GM23338 (cell line): ENCODE data around the gene HELQ. TPM values are rescaled to one million over a fixed set of nuclear protein-coding genes. Genes with fewer than 3 reads are reported as not detected.

Source experiments
- ATAC-seq: fragments of 200-7000 bp; cut with Tn5 transposase; 3 replicates; pipeline ENCODE4 v1.9.1; 2020
- DNase-seq: peaks from one replicate; pipeline ENCODE4 v3.0.0-alpha.2; 2015; ENCODE audit warnings: low spot score
- H2AFZ ChIP-seq: fragments of 200-600 bp; sonication (generic); 2 replicates; pipeline ENCODE4 v1.8.0; 2016; ENCODE audit warnings: antibody characterized with exemption, mild to moderate bottlenecking, moderate library complexity
- H3F3A ChIP-seq: fragments of 200-600 bp; sonication (generic); replicated peaks from 2 replicates; pipeline ENCODE4 v1.8.0; 2017; ENCODE audit warnings: antibody characterized with exemption, mixed run types, low read depth
- H3K27ac ChIP-seq: fragments of 200-600 bp; sonication (generic); 2 replicates; pipeline ENCODE4 v1.6.1; 2016; ENCODE audit warnings: low read depth
- H3K27me3 ChIP-seq: fragments of 200-600 bp; sonication (generic); 2 replicates; pipeline ENCODE4 v1.8.0; 2016; ENCODE audit warnings: mild to moderate bottlenecking, mixed run types, moderate library complexity; ENCODE audit not compliant: insufficient read depth
- H3K36me3 ChIP-seq: fragments of 200-600 bp; sonication (generic); 2 replicates; pipeline ENCODE4 v1.8.0; 2016; ENCODE audit warnings: mild to moderate bottlenecking; ENCODE audit not compliant: insufficient read depth
- H3K4me1 ChIP-seq: fragments of 200-600 bp; sonication (generic); 2 replicates; pipeline ENCODE4 v1.8.0; 2016; ENCODE audit warnings: mild to moderate bottlenecking, moderate library complexity; ENCODE audit not compliant: insufficient read depth
- H3K4me2 ChIP-seq: fragments of 200-600 bp; sonication (generic); 2 replicates; pipeline ENCODE4 v1.7.1; 2017; ENCODE audit warnings: mixed run types
- H3K4me3 ChIP-seq: fragments of 200-600 bp; sonication (generic); 2 replicates; pipeline ENCODE4 v1.6.1; 2016; ENCODE audit warnings: mixed run types
- H3K79me2 ChIP-seq: fragments of 200-600 bp; sonication (generic); replicated peaks from 2 replicates; pipeline ENCODE4 v1.8.0; 2017; ENCODE audit warnings: mild to moderate bottlenecking; ENCODE audit not compliant: insufficient read depth
- H3K9me2 ChIP-seq: fragments of 200-600 bp; sonication (generic); 2 replicates; pipeline ENCODE4 v1.8.0; 2017; ENCODE audit not compliant: insufficient read depth
- H4K20me1 ChIP-seq: fragments of 200-600 bp; sonication (generic); replicated peaks from 2 replicates; pipeline ENCODE4 v1.8.0; 2017; ENCODE audit warnings: mild to moderate bottlenecking; ENCODE audit not compliant: insufficient read depth
- H3K27ac Mint-ChIP-seq: 2 replicates; pipeline ENCODE4 v1.8.0; 2020; ENCODE audit warnings: inconsistent platforms, mild to moderate bottlenecking, moderate library complexity, mixed read lengths
- H3K27me3 Mint-ChIP-seq: 3 replicates; pipeline ENCODE4 v1.8.0; 2022; ENCODE audit warnings: low read depth, mild to moderate bottlenecking, moderate library complexity, mixed read lengths, inconsistent platforms; ENCODE audit not compliant: insufficient read depth, poor library complexity
- H3K36me3 Mint-ChIP-seq: 3 replicates; pipeline ENCODE4 v1.8.0; 2021; ENCODE audit warnings: low read depth, mild to moderate bottlenecking, inconsistent platforms, moderate library complexity, mixed read lengths
- H3K4me1 Mint-ChIP-seq: 3 replicates; pipeline ENCODE4 v1.8.0; 2020; ENCODE audit warnings: mild to moderate bottlenecking, inconsistent platforms, mixed read lengths
- H3K4me3 Mint-ChIP-seq: 3 replicates; pipeline ENCODE4 v1.8.0; 2021; ENCODE audit warnings: moderate library complexity, mild to moderate bottlenecking, inconsistent platforms, mixed read lengths
- H3K9me3 Mint-ChIP-seq: 3 replicates; pipeline ENCODE4 v1.8.0; 2020; ENCODE audit warnings: moderate library complexity, mild to moderate bottlenecking, inconsistent platforms, mixed read lengths
- CREB1 ChIP-seq: fragments of 250-450 bp; sonication (Bioruptor Pico); IDR thresholded peaks from 2 replicates; pipeline ENCODE4 v1.5.0; 2020; ENCODE audit warnings: low read depth, mild to moderate bottlenecking, moderate library complexity
- EZH2 ChIP-seq: fragments of 200-600 bp; sonication (generic); IDR thresholded peaks from one replicate; pipeline ENCODE4 v1.8.0; 2017; ENCODE audit warnings: antibody characterized with exemption, mild to moderate bottlenecking, low read depth; ENCODE audit not compliant: unreplicated experiment
- JUNB ChIP-seq: IDR thresholded peaks from one replicate; pipeline ENCODE4 v1.6.1; 2016; ENCODE audit warnings: antibody characterized with exemption; ENCODE audit not compliant: unreplicated experiment
- NANOG ChIP-seq: IDR thresholded peaks from 2 replicates; pipeline ENCODE4 v1.6.1; 2016; ENCODE audit warnings: antibody characterized with exemption, borderline replicate concordance
- POLR2AphosphoS5 ChIP-seq: IDR thresholded peaks from 2 replicates; pipeline ENCODE4 v1.6.1; 2016; ENCODE audit warnings: antibody characterized with exemption, low read depth
- STAT1 ChIP-seq: IDR thresholded peaks from one replicate; pipeline ENCODE4 v1.6.1; 2016; ENCODE audit warnings: antibody characterized with exemption; ENCODE audit not compliant: unreplicated experiment
- ZNF114 ChIP-seq: fragments of 250-450 bp; sonication (Bioruptor Pico); IDR thresholded peaks from 2 replicates; pipeline ENCODE4 v1.5.0; 2020; ENCODE audit warnings: mild to moderate bottlenecking, moderate library complexity
- ZNF331 ChIP-seq: fragments of 250-450 bp; sonication (Bioruptor Pico); IDR thresholded peaks from 2 replicates; pipeline ENCODE4 v1.5.0; 2020; ENCODE audit warnings: low read depth, mild to moderate bottlenecking, moderate library complexity
- polyA plus RNA-seq: library from polyadenylated mRNA; unstranded; fragments of >200 nt; fragmentation: Nextera tagmentation; extraction: Ambion mirVana; gene quantifications from 2 replicates; pipeline ENCODE4 v1.2.1, GENCODE V29; 2016
- total RNA-seq: library from RNA; depleted of rRNA; stranded (reverse); fragments of >200 nt; shearing (Covaris generic); gene quantifications from 2 replicates; pipeline ENCODE4 v1.2.3, GENCODE V29; 2014
- TF ChIP-seq, protein P1 (sequence below): IDR thresholded peaks from one replicate; pipeline ENCODE4 v1.6.1; 2018; ENCODE audit warnings: antibody characterized with exemption; ENCODE audit not compliant: unreplicated experiment
- TF ChIP-seq, protein P2 (sequence below): fragments of 250-450 bp; sonication (Bioruptor Pico); IDR thresholded peaks from 2 replicates; pipeline ENCODE4 v1.5.0; 2020; ENCODE audit warnings: mild to moderate bottlenecking, moderate library complexity
- TF ChIP-seq, protein P3 (sequence below), 2 experiments: fragments of 200-600 bp in 1 of 2; sonication (generic) in 1 of 2; conservative IDR thresholded peaks; 2 replicates each; pipeline versions ENCODE4 v1.5.1 to v1.6.1; 2016 to 2017; ENCODE audit warnings: antibody characterized with exemption in 2 of 2, low read depth in 2 of 2, mild to moderate bottlenecking in 2 of 2, moderate library complexity in 1 of 2
- TF ChIP-seq, protein P4 (sequence below): IDR thresholded peaks from 2 replicates; pipeline ENCODE4 v1.6.1; 2016; ENCODE audit warnings: antibody characterized with exemption

Gene HELQ
- total and polyA plus RNA-seq, 2 experiments from 2014 or later, result 6.8 to 8.1 TPM

DNA sequence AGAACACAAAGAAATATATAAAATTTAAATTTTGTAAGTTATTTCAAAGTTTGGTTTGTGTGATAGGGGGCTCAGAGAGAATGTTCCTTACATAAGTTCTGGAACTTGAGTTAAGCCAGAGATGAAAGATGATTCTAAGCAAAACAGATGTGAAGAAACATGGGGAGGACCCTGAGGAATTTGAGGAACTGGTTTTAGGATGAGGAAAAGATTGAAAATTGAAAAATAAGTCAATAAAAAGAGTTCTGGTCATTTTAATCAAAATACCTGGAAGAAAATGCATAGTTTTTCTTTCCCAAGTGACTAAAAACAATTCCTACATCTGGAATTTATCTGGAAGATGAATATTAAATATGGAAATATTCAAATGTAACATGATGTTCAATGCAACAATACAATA is 37.4 kb downstream of the HELQ start:
- no peak overlapping the region for H3K27ac ChIP-seq
- peaks cover 8% of the 10 kb centered on the region; the same call in 2 of the 3 replicates for H3K36me3 Mint-ChIP-seq
- DNase-seq (no peak), ATAC-seq (no peak)
- no peaks in the 10 kb centered on the region for H3K79me2 ChIP-seq
- no peaks in the 10 kb centered on the region for H3K4me1 Mint-ChIP-seq
- TF ChIP-seq, protein P1, sequence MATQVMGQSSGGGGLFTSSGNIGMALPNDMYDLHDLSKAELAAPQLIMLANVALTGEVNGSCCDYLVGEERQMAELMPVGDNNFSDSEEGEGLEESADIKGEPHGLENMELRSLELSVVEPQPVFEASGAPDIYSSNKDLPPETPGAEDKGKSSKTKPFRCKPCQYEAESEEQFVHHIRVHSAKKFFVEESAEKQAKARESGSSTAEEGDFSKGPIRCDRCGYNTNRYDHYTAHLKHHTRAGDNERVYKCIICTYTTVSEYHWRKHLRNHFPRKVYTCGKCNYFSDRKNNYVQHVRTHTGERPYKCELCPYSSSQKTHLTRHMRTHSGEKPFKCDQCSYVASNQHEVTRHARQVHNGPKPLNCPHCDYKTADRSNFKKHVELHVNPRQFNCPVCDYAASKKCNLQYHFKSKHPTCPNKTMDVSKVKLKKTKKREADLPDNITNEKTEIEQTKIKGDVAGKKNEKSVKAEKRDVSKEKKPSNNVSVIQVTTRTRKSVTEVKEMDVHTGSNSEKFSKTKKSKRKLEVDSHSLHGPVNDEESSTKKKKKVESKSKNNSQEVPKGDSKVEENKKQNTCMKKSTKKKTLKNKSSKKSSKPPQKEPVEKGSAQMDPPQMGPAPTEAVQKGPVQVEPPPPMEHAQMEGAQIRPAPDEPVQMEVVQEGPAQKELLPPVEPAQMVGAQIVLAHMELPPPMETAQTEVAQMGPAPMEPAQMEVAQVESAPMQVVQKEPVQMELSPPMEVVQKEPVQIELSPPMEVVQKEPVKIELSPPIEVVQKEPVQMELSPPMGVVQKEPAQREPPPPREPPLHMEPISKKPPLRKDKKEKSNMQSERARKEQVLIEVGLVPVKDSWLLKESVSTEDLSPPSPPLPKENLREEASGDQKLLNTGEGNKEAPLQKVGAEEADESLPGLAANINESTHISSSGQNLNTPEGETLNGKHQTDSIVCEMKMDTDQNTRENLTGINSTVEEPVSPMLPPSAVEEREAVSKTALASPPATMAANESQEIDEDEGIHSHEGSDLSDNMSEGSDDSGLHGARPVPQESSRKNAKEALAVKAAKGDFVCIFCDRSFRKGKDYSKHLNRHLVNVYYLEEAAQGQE, result no peak
- no peak for TF ChIP-seq JUNB
- TF ChIP-seq POLR2AphosphoS5, result no peak
- TF ChIP-seq ZNF114 (CRISPR knock-in tag), result no peak
- TF ChIP-seq STAT1, result no peak
- TF ChIP-seq, protein P2, sequence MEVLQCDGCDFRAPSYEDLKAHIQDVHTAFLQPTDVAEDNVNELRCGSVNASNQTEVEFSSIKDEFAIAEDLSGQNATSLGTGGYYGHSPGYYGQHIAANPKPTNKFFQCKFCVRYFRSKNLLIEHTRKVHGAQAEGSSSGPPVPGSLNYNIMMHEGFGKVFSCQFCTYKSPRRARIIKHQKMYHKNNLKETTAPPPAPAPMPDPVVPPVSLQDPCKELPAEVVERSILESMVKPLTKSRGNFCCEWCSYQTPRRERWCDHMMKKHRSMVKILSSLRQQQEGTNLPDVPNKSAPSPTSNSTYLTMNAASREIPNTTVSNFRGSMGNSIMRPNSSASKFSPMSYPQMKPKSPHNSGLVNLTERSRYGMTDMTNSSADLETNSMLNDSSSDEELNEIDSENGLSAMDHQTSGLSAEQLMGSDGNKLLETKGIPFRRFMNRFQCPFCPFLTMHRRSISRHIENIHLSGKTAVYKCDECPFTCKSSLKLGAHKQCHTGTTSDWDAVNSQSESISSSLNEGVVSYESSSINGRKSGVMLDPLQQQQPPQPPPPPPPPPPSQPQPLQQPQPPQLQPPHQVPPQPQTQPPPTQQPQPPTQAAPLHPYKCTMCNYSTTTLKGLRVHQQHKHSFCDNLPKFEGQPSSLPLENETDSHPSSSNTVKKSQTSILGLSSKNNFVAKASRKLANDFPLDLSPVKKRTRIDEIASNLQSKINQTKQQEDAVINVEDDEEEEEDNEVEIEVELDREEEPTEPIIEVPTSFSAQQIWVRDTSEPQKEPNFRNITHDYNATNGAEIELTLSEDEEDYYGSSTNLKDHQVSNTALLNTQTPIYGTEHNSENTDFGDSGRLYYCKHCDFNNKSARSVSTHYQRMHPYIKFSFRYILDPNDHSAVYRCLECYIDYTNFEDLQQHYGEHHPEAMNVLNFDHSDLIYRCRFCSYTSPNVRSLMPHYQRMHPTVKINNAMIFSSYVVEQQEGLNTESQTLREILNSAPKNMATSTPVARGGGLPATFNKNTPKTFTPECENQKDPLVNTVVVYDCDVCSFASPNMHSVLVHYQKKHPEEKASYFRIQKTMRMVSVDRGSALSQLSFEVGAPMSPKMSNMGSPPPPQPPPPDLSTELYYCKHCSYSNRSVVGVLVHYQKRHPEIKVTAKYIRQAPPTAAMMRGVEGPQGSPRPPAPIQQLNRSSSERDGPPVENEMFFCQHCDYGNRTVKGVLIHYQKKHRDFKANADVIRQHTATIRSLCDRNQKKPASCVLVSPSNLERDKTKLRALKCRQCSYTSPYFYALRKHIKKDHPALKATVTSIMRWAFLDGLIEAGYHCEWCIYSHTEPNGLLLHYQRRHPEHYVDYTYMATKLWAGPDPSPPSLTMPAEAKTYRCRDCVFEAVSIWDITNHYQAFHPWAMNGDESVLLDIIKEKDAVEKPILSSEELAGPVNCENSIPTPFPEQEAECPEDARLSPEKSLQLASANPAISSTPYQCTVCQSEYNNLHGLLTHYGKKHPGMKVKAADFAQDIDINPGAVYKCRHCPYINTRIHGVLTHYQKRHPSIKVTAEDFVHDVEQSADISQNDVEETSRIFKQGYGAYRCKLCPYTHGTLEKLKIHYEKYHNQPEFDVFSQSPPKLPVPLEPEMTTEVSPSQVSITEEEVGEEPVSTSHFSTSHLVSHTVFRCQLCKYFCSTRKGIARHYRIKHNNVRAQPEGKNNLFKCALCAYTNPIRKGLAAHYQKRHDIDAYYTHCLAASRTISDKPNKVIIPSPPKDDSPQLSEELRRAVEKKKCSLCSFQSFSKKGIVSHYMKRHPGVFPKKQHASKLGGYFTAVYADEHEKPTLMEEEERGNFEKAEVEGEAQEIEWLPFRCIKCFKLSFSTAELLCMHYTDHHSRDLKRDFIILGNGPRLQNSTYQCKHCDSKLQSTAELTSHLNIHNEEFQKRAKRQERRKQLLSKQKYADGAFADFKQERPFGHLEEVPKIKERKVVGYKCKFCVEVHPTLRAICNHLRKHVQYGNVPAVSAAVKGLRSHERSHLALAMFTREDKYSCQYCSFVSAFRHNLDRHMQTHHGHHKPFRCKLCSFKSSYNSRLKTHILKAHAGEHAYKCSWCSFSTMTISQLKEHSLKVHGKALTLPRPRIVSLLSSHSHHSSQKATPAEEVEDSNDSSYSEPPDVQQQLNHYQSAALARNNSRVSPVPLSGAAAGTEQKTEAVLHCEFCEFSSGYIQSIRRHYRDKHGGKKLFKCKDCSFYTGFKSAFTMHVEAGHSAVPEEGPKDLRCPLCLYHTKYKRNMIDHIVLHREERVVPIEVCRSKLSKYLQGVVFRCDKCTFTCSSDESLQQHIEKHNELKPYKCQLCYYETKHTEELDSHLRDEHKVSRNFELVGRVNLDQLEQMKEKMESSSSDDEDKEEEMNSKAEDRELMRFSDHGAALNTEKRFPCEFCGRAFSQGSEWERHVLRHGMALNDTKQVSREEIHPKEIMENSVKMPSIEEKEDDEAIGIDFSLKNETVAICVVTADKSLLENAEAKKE, result no peak
- TF ChIP-seq ZNF331 (CRISPR knock-in tag), result no peak
- TF ChIP-seq, protein P3, sequence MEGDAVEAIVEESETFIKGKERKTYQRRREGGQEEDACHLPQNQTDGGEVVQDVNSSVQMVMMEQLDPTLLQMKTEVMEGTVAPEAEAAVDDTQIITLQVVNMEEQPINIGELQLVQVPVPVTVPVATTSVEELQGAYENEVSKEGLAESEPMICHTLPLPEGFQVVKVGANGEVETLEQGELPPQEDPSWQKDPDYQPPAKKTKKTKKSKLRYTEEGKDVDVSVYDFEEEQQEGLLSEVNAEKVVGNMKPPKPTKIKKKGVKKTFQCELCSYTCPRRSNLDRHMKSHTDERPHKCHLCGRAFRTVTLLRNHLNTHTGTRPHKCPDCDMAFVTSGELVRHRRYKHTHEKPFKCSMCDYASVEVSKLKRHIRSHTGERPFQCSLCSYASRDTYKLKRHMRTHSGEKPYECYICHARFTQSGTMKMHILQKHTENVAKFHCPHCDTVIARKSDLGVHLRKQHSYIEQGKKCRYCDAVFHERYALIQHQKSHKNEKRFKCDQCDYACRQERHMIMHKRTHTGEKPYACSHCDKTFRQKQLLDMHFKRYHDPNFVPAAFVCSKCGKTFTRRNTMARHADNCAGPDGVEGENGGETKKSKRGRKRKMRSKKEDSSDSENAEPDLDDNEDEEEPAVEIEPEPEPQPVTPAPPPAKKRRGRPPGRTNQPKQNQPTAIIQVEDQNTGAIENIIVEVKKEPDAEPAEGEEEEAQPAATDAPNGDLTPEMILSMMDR (conservative IDR thresholded peaks at IDR 0.05; ENCODE audit: low read depth in 2 of 2), result no peak
- no peak for TF ChIP-seq NANOG
- no peak for TF ChIP-seq EZH2
- no peak for TF ChIP-seq CREB1 (CRISPR knock-in tag)
- TF ChIP-seq, protein P4, sequence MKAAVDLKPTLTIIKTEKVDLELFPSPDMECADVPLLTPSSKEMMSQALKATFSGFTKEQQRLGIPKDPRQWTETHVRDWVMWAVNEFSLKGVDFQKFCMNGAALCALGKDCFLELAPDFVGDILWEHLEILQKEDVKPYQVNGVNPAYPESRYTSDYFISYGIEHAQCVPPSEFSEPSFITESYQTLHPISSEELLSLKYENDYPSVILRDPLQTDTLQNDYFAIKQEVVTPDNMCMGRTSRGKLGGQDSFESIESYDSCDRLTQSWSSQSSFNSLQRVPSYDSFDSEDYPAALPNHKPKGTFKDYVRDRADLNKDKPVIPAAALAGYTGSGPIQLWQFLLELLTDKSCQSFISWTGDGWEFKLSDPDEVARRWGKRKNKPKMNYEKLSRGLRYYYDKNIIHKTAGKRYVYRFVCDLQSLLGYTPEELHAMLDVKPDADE, result no peak
- no peaks in the 10 kb centered on the region for H3K27me3 ChIP-seq
- no peaks in the 10 kb centered on the region for H3K36me3 ChIP-seq
- no peak overlapping the region for H3K4me3 Mint-ChIP-seq
- no peaks in the 10 kb centered on the region for H4K20me1 ChIP-seq
- H3K4me1 ChIP-seq, result no peaks in the 10 kb centered on the region
- no peak overlapping the region for H3K27ac Mint-ChIP-seq
- no peaks in the 10 kb centered on the region for H3K27me3 Mint-ChIP-seq
- no peaks in the 10 kb centered on the region for H3K9me3 Mint-ChIP-seq
- H3K4me2 ChIP-seq, result no peak overlapping the region
- no peaks in the 10 kb centered on the region for H3K9me2 ChIP-seq
- no peak overlapping the region for H2AFZ ChIP-seq
- no peaks in the 10 kb centered on the region for H3F3A ChIP-seq
- no peak overlapping the region for H3K4me3 ChIP-seq
